Gastroesophageal sphincter (tissue), 3 donors: Measurements from ENCODE around the gene MICU1.

Source experiments
- CTCF ChIP-seq, 4 experiments: fragments of 200-600 bp in 2 of 4; fragments of 450-650 bp in 2 of 4; sonication (generic) in 1 of 4; IDR thresholded peaks; one replicate each; pipeline ENCODE4 v1.5.1; 2017 to 2019; ENCODE audit warnings: antibody characterized with exemption in 4 of 4, mild to moderate bottlenecking in 2 of 4, moderate library complexity in 2 of 4
- POLR2A ChIP-seq, 2 donors: fragments of 450-650 bp; IDR thresholded peaks; one replicate each; pipeline ENCODE4 v1.6.1; 2017; ENCODE audit warnings: antibody characterized with exemption in 2 of 2, mild to moderate bottlenecking in 2 of 2, moderate library complexity in 1 of 2

DNA sequence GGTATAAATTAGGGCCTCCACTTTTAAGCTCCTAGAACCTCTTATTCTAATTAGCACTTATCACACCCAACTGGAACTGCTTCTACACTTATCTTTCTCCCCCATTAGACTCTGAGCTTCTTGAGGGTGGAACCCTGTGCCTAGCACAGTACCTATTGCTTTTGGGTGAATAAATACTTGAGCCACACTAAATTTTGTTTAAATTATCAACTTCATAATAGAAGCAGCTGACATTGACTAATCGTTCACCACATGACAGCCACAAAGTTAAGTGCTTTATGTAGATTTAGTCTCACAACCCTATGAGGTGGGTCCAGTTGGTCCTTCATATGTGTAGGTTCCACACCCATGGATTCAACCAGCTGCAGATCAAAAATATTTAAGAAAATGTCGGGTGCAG lies 235.1 kb downstream of the MICU1 start:
- no peak for TF ChIP-seq CTCF (IDR thresholded peaks at IDR 0.05)
- no peak for TF ChIP-seq POLR2A (IDR thresholded peaks at IDR 0.05)
